H1 (cell line): ENCODE data around the gene SPATA31D1. TPM values are rescaled to one million over a fixed set of nuclear protein-coding genes. Genes with fewer than 3 reads are reported as not detected.
A peak's percentile ranks its signal among the peaks of the same experiment; 100 is the strongest.

Experiments used
- CTCF ChIA-PET: fragments of 300-600 bp; sonication (Branson Sonifier 250); formaldehyde crosslinking; loops from one replicate; lab custom pipeline; 2021; ENCODE audit not compliant: partially characterized antibody; lab: Charles Lee
- POLR2A ChIA-PET: fragments of 300-600 bp; sonication (Branson Sonifier 250); formaldehyde crosslinking; loops from one replicate; lab custom pipeline; 2021; ENCODE audit warnings: inconsistent platforms; ENCODE audit not compliant: partially characterized antibody; lab: Charles Lee
- DNase-seq, 2 experiments: peaks; one replicate each; pipeline versions ENCODE4 v3.0.0 to v3.0.0-alpha.2; 2010 to 2022; ENCODE audit warnings: low spot score in 2 of 2, low read depth in 1 of 2, mixed read lengths in 1 of 2
- FAIRE-seq: peaks from 2 replicates; lab custom pipeline; 2011; peaks lifted over from hg19 to GRCh38; lab: Jason Lieb, UNC
- H2AFZ ChIP-seq: 2 replicates; pipeline ENCODE4 v1.8.1; 2012; ENCODE audit warnings: low read length, inconsistent platforms
- H2AK5ac ChIP-seq: 2 replicates; pipeline ENCODE4 v1.6.1; 2013; ENCODE audit warnings: low read depth, low read length
- H2BK120ac ChIP-seq: replicated peaks from 2 replicates; pipeline ENCODE3; 2013; ENCODE audit warnings: low read depth, low read length, inconsistent platforms
- H2BK12ac ChIP-seq: 2 replicates; pipeline ENCODE4 v1.6.1; 2013; ENCODE audit warnings: low read depth, low read length
- H2BK15ac ChIP-seq: 2 replicates; pipeline ENCODE4 v1.6.1; 2013; ENCODE audit warnings: low read length
- H2BK20ac ChIP-seq: 2 replicates; pipeline ENCODE4 v1.6.1; 2013; ENCODE audit warnings: low read length
- H2BK5ac ChIP-seq: 2 replicates; pipeline ENCODE4 v1.6.1; 2013; ENCODE audit warnings: low read depth, low read length
- H3K14ac ChIP-seq: 2 replicates; pipeline ENCODE4 v1.6.1; 2013; ENCODE audit warnings: inconsistent platforms; ENCODE audit not compliant: insufficient read length
- H3K18ac ChIP-seq: 2 replicates; pipeline ENCODE4 v1.6.1; 2013; ENCODE audit warnings: low read length; ENCODE audit errors: extremely low read depth
- H3K23ac ChIP-seq: 2 replicates; pipeline ENCODE4 v1.6.1; 2013; ENCODE audit warnings: inconsistent platforms; ENCODE audit not compliant: insufficient read length
- H3K23me2 ChIP-seq: 2 replicates; pipeline ENCODE4 v1.6.1; 2013; ENCODE audit warnings: low read depth, low read length
- H3K27ac ChIP-seq: 2 replicates; pipeline ENCODE4 v1.6.1; 2011; ENCODE audit warnings: low read depth, low read length, inconsistent platforms
- H3K27me3 ChIP-seq, 4 experiments: replicated peaks in 1 of 4; 1 replicate in 1 of 4; 2 replicates in 3 of 4; pipeline versions ENCODE4 v1.6.1 to v1.8.1; 2011 to 2013; ENCODE audit warnings: low read length in 3 of 4, mild to moderate bottlenecking in 3 of 4, inconsistent platforms in 2 of 4, mixed read lengths in 2 of 4, moderate library complexity in 1 of 4; ENCODE audit not compliant: control insufficient read depth in 3 of 4, insufficient read depth in 3 of 4; ENCODE audit errors: extremely low read depth in 1 of 4
- H3K36me3 ChIP-seq, 4 experiments: 2 replicates each; pipeline versions ENCODE4 v1.6.1 to v1.8.1; 2011 to 2013; ENCODE audit warnings: mild to moderate bottlenecking in 4 of 4, low read length in 3 of 4, moderate library complexity in 2 of 4, control low read depth in 1 of 4, inconsistent platforms in 1 of 4; ENCODE audit not compliant: insufficient read depth in 4 of 4, control insufficient read depth in 2 of 4
- H3K4ac ChIP-seq: replicated peaks from 2 replicates; pipeline ENCODE3; 2013; ENCODE audit warnings: low read length, low read depth, mixed read lengths, inconsistent platforms; ENCODE audit not compliant: insufficient read length
- H3K4me1 ChIP-seq, 4 experiments: replicated peaks in 1 of 4; 1 replicate in 1 of 4; 2 replicates in 3 of 4; pipeline versions ENCODE4 v1.6.1 to v1.8.1; 2011 to 2013; ENCODE audit warnings: low read length in 3 of 4, inconsistent platforms in 2 of 4, mixed read lengths in 1 of 4; ENCODE audit not compliant: insufficient read depth in 4 of 4, control insufficient read depth in 3 of 4
- H3K4me2 ChIP-seq, 2 experiments: 2 replicates each; pipeline versions ENCODE4 v1.6.1 to v1.8.1; 2011 to 2013; ENCODE audit warnings: low read depth in 2 of 2, low read length in 2 of 2, control low read depth in 1 of 2, inconsistent platforms in 1 of 2, mild to moderate bottlenecking in 1 of 2; ENCODE audit not compliant: insufficient read depth in 1 of 2
- H3K4me3 ChIP-seq, 4 experiments: fragments of 200-600, 300-600 bp in 1 of 4; sonication (generic), shearing (Covaris generic), sonication (Bioruptor Twin) in 1 of 4; 2 replicates each; pipeline versions ENCODE4 v1.5.1 to v1.8.1; 2011 to 2016; ENCODE audit warnings: low read length in 4 of 4, low read depth in 3 of 4, control low read depth in 2 of 4, inconsistent platforms in 2 of 4, mild to moderate bottlenecking in 2 of 4, mixed read lengths in 1 of 4, moderate library complexity in 1 of 4; ENCODE audit not compliant: insufficient read depth in 2 of 4; ENCODE audit errors: extremely low read depth in 1 of 4
- H3K56ac ChIP-seq: replicated peaks from 2 replicates; pipeline ENCODE3; 2013; ENCODE audit warnings: low read depth, mild to moderate bottlenecking, mixed read lengths, low read length, inconsistent platforms; ENCODE audit not compliant: insufficient read length
- H3K79me1 ChIP-seq: 2 replicates; pipeline ENCODE4 v1.6.1; 2013; ENCODE audit warnings: low read depth, low read length, control low read depth
- H3K79me2 ChIP-seq, 2 experiments: 2 replicates each; pipeline versions ENCODE4 v1.6.1 to v1.8.1; 2012 to 2013; ENCODE audit warnings: low read length in 2 of 2, mild to moderate bottlenecking in 2 of 2, inconsistent platforms in 1 of 2; ENCODE audit not compliant: insufficient read depth in 2 of 2, control insufficient read depth in 1 of 2
- H3K9ac ChIP-seq, 4 experiments: replicated peaks in 1 of 4; 1 replicate in 1 of 4; 2 replicates in 3 of 4; pipeline versions ENCODE4 v1.6.1 to v1.8.1; 2011 to 2013; ENCODE audit warnings: low read depth in 3 of 4, low read length in 3 of 4, control low read depth in 2 of 4, mild to moderate bottlenecking in 2 of 4, moderate library complexity in 2 of 4, inconsistent platforms in 1 of 4; ENCODE audit errors: extremely low read depth in 1 of 4
- H3K9me3 ChIP-seq, 2 experiments: 2 replicates each; pipeline versions ENCODE4 v1.6.1 to v1.8.1; 2012 to 2013; ENCODE audit warnings: mild to moderate bottlenecking in 2 of 2, moderate library complexity in 2 of 2, control low read depth in 1 of 2, inconsistent platforms in 1 of 2, low read depth in 1 of 2, low read length in 1 of 2, mixed read lengths in 1 of 2; ENCODE audit not compliant: insufficient read depth in 2 of 2
- H4K20me1 ChIP-seq, 2 experiments: replicated peaks in 1 of 2; 2 replicates each; pipeline versions ENCODE3 to v1.8.1; 2011 to 2013; ENCODE audit warnings: inconsistent platforms in 2 of 2, low read length in 2 of 2, mild to moderate bottlenecking in 1 of 2; ENCODE audit not compliant: insufficient read depth in 2 of 2, control insufficient read depth in 1 of 2
- H4K5ac ChIP-seq: 2 replicates; pipeline ENCODE4 v1.6.1; 2013; ENCODE audit warnings: low read length, low read depth, mixed read lengths, inconsistent platforms; ENCODE audit not compliant: insufficient read length
- H4K8ac ChIP-seq: 2 replicates; pipeline ENCODE4 v1.8.0; 2013; ENCODE audit warnings: mild to moderate bottlenecking, moderate library complexity, low read length, inconsistent platforms; ENCODE audit not compliant: insufficient read depth; ENCODE audit errors: extremely low read depth
- H4K91ac ChIP-seq: replicated peaks from 2 replicates; pipeline ENCODE3; 2013; ENCODE audit warnings: low read length, mixed read lengths, inconsistent platforms; ENCODE audit not compliant: insufficient read length
- BACH1 ChIP-seq: IDR thresholded peaks from 2 replicates; pipeline ENCODE4 v1.6.1; 2012; ENCODE audit warnings: low read length, improper control_type of control experiment
- JUND ChIP-seq: IDR thresholded peaks from 2 replicates; pipeline ENCODE4 v1.6.1; 2011; ENCODE audit warnings: mild to moderate bottlenecking, improper control_type of control experiment, low read length
- KDM1A ChIP-seq: fragments of 200-600, 300-600 bp; sonication (generic); IDR thresholded peaks from 2 replicates; pipeline ENCODE4 v1.7.1; 2016; ENCODE audit warnings: mild to moderate bottlenecking, low read length, borderline replicate concordance
- RXRA ChIP-seq: IDR thresholded peaks from 2 replicates; pipeline ENCODE4 v1.6.1; 2011; ENCODE audit warnings: low read depth, mild to moderate bottlenecking, low read length, moderate library complexity; ENCODE audit not compliant: insufficient read depth
- SIRT6 ChIP-seq: IDR thresholded peaks from one replicate; pipeline ENCODE4 v1.7.1; 2012; ENCODE audit warnings: low read length, inconsistent platforms
- SRF ChIP-seq: IDR thresholded peaks from 2 replicates; pipeline ENCODE4 v1.6.1; 2011; ENCODE audit warnings: mild to moderate bottlenecking, low read depth, low read length, moderate library complexity
- TEAD4 ChIP-seq: IDR thresholded peaks from 2 replicates; pipeline ENCODE4 v1.6.1; 2012; ENCODE audit warnings: low read depth, low read length, inconsistent platforms, mixed read lengths
- WGBS, 2 experiments: shearing (Covaris generic) in 1 of 2; methylation state at CpG; one replicate each; pipeline versions ENCODE4 v1.1.6 to v1.1.7; 2013 to 2015; ENCODE audit warnings: low lambda C conversion rate in 2 of 2, mixed read lengths in 2 of 2, inconsistent platforms in 1 of 2, low coverage in 1 of 2, missing lambda C conversion rate in 1 of 2; ENCODE audit not compliant: insufficient replicate concordance in 2 of 2, insufficient coverage in 1 of 2, insufficient read length in 1 of 2; ENCODE audit errors: extremely low coverage in 1 of 2, missing lambda C conversion rate in 1 of 2; 5-methylcytosine and 5-hydroxymethylcytosine counted together
- polyA plus RNA-seq, 7 experiments: library from polyadenylated mRNA; depleted of rRNA in 3 of 7; stranded (reverse) in 5 of 7; unstranded in 2 of 7; fragments of >200 nt in 5 of 7; fragments of 200-250 nt in 2 of 7; gene quantifications; 1 replicate in 5 of 7; 2 replicates in 1 of 7; 4 replicates in 1 of 7; pipeline versions ENCODE4 v1.2.1 to v1.2.3, GENCODE V29; 2011 to 2013; ENCODE audit warnings: missing spikeins in 2 of 7, mixed read lengths in 2 of 7
- total RNA-seq: library from RNA; stranded (reverse); fragmentation: NEBNext Ultra II Directional; extraction: Animal tissue kit (Norgen Biotek cat#: 25700); gene quantifications from 2 replicates; pipeline ENCODE4 v1.2.1, GENCODE V29; 2021

The SPATA31D1 gene
- total and polyA plus RNA-seq, 2 of the 8 experiments (the other 6 are each of a cell fraction or from before 2014, with no cell fraction given), result not detected

DNA sequence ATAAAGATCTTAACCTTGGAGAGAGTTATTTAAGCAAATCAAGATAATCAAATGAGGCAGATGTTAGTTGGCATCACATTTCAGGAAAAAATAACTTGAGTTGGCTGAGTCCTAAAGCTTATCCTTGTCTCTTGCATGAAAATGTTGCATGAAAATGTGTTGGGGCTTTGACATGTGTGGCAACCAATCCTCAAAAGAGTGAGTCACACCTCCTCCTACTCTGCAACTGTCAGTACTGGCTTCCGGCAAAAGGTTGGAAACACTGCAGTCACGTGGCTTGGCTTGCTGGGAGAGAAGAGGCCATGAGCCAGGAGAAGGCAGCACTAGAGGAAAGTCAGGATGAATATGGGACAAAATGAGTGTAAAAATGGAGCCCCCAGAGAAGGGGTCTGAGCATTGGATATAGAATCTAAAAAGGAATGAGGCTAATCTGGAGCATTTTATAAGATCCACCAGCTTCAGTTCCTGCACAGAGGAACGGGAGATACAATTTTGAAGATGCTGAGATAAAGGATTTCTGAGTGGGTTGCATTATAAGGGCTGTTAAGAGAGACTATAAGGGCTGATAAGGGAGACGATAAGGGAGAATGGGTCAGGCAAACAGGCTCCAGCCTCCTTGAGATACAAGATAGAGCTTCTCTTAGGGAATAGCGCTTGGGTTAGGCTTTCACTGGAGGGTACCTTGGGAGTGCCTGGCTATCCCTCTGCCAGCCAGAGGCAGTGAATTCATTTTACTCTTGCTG is 43.1 kb downstream of the SPATA31D1 start:
- Histone ChIP-seq H3K36me3 (no peaks in the 10 kb centered on the region; a peak in 1 of 8 replicates), H4K8ac (peak overlapping the region; percentile 43; the same call in 1 of the 2 replicates), H3K27ac (no peak overlapping the region), H3K14ac (no peak overlapping the region), H2BK20ac (no peak overlapping the region), H3K9ac (no peak overlapping the region), H2BK12ac (peak overlapping the region; percentile 23; the same call in 1 of the 2 replicates), H3K79me1 (no peaks in the 10 kb centered on the region), H3K4ac (no peak overlapping the region), H3K56ac (no peak overlapping the region), H3K4me1 (peaks cover 0 to 4% (median 0%) of the 10 kb centered on the region in 4 experiments; a peak in 2 of 7 replicates), H3K23me2 (no peaks in the 10 kb centered on the region), H2BK5ac (no peak overlapping the region), H2AFZ (peak overlapping the region; percentile 24; the same call in 1 of the 2 replicates), H2BK15ac (no peak overlapping the region), H3K18ac (no peak overlapping the region), H3K23ac (no peak overlapping the region), H3K4me2 (no peak overlapping the region), H4K20me1 (no peaks in the 10 kb centered on the region), H3K27me3 (no peaks in the 10 kb centered on the region), H2AK5ac (no peak overlapping the region), H4K91ac (no peak overlapping the region), H3K9me3 (no peaks in the 10 kb centered on the region), H2BK120ac (peak overlapping the region; percentile 60), H3K4me3 (no peak overlapping the region), H4K5ac (no peak overlapping the region), H3K79me2 (no peaks in the 10 kb centered on the region)
- TF ChIP-seq RXRA, result no peak
- TF ChIP-seq BACH1, result no peak
- no peak for TF ChIP-seq KDM1A
- TF ChIP-seq JUND, result no peak
- TF ChIP-seq SRF, result no peak
- no peak for TF ChIP-seq TEAD4
- TF ChIP-seq SIRT6, result no peak
- DNase-seq (no peak), FAIRE-seq (no peak)
- WGBS, 2 experiments, result 85% methylated on average over 5 of the region's 5 CpGs; no CpG with 5 or more reads in 1 of the 2 experiments
- POLR2A ChIA-PET, result interaction anchor here (1.0 kb wide), 1 partner anchor 8 kb away, joined by 4 read pairs; no protein-coding TSS in a partner anchor
- CTCF ChIA-PET, result no interaction called here
